ENCODE results near the gene VEGFA.

DNA sequence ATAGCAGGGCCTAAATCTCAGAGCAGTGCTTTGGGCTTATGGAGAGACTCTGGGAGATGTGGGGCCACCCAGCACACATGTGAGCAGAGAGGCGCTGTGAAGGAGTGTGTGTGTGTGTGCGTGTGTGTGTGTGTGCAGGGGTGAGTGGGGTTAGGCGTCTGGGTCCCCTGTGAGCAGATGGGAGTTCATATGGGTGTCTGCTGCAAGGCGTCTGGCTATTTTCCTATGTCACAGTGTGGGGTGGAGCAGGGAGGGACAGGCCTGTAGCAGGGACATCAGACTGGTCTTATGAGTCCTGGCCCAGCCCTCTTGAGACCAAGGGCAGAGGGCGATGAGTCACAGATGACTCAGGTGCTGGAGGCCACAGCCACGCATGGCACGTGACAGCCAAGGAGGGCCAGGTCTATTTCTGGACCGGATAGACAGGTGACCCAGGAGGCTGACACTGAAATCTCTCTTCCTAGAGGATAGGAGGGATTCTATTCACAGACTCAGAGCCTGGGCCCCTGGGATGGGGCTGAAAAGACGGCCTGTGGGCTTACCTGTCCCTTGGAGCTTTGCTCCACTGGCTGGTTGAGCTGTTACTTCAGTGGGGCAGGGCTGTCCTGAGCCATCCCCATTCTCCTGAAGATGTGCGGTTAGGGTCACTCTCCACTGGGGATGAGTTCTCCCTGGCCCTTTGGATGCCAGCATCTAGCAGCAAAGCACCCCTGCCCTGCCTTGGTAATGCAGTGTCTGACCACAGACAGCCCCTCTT, 28.9 kb downstream of the VEGFA start:
- TF ChIP-seq GATA3 (IDR thresholded peaks at IDR 0.05; ENCODE audit: low read depth, low read length), result no peak
- TF ChIP-seq GATA2 (IDR thresholded peaks at IDR 0.05; ENCODE audit: low read depth, low read length), result no peak
